NOMO-1 treated with dmso at 0.1 percent for 144 hours (cell line): Measurements from ENCODE around the gene CWH43.
"Not testable (repeated sequence)": the region's sequence is repeated elsewhere in the genome, so short reads cannot be mapped to it uniquely, and the experiment has no call there.

Experiments used
- DNase-seq: peaks from one replicate; lab custom pipeline; 2025; ENCODE audit not compliant: unreplicated experiment; lab: John Stamatoyannopoulos, UW

The CWH43 gene

GRCh38 chr4:49096215-49096614, 110.1 kb downstream of the CWH43 start:
- DNase-seq: not testable (repeated sequence)

- not testable (repeated sequence) for DNase-seq
Observed at GRCh38 chr4:49096627-49097026, 110.6 kb downstream of the CWH43 start.

GRCh38 chr4:49097071-49097470, 111.0 kb downstream of the CWH43 start:
- DNase-seq: not testable (repeated sequence)

DNA sequence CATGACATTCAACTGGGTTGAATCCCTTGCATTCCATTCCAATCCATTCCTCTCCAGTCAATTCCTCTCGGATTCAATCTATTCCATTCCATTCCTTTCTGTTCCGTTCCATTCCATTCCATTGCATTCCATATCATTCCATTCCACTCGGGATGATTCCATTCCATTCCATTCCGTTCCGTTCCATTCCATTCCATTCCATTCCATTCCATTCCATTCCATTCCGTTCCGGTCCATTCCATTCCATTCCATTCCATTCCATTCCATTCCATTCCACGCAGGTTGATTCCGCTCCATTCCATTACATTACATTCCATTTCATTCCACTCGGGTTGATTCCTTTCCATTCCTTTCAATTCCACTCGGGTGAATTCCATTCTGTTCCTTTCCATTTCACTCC, 111.4 kb downstream of the CWH43 start:
- DNase-seq: not testable (repeated sequence)

DNA sequence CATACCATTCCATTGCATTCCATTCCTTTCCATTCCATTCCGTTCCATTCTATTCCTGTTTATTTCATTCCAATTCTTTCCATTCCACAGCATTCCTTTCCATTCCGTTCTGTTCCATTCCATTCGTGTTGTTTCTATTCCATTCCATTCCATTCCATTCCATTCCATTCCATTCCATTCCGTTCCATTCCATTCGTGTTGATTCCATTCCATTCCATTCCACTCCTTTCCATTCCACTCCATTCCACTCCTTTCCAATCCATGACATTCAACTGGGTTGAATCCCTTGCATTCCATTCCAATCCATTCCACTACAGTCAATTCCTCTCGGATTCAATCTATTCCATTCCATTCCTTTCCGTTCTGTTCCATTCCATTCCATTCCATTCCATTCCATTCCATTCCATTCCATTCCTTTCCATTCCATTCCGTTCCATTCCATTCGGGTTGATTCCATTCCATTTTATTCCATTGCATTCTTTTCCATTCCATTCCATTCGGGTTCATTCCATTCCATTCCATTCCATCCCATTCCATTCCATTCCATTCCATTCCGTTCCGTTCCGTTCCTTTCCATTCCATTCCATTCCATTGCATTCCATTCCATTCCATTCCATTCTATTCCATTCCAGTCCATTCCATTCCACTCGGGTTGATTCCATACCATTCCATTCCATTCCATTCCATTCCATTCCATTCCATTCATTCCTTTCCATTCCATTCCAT, 112.1 kb downstream of the CWH43 start:
- not testable (repeated sequence) for DNase-seq

GRCh38 chr4:49099831-49100444, 113.9 kb downstream of the CWH43 start:
- DNase-seq: not testable (repeated sequence)

DNA sequence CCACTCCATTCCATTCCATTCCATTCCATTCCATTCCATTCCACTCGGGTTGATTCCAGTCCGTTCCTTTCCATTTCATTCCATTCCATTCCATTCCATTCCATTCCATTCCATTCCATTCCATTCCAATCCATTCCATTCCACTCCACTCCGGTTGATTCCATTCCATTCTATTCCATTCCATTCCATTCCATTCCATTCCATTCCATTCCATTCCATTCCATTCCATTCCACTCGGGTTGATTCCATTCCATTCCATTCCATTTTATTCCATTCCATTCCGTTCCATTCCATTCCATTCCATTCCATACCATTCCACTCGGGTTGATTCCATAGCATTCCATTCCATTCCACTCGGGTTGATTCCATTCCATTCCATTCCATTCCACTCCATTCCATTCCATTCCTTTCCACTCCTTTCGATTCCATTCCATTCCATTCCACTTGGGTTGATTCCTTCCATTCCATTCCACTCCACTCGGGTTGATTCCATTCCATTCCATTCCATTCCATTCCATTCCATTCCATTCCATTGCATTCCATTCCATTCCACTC, 116.3 kb downstream of the CWH43 start:
- not testable (repeated sequence) for DNase-seq

GRCh38 chr4:49103436-49104136, 117.5 kb downstream of the CWH43 start:
- not testable (repeated sequence) for DNase-seq

DNA sequence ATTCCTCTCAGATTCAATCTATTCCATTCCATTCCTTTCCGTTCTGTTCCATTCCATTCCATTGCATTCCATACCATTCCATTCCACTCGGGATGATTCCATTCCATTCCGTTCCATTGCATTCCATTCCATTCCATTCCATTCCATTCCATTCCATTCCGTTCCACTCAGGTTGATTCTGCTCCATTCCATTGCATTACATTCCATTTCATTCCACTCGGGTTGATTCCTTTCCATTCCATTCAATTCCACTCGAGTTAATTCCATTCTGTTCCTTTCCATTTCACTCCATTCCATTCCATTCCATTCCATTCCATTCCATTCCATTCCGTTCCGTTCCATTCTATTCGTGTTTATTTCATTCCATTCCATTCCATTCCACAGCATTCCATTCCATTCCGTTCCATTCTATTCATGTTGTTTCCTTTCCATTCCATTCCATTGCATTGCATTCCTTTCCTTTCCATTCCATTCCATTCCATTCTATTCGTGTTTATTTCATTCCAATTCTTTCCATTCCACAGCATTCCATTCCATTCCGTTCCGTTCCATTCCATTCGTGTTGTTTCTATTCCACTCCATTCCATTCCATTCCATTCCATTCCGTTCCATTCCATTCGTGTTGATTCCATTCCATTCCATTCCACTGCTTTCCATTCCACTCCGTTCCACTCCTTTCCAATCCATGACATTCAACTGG, 118.3 kb downstream of the CWH43 start:
- DNase-seq: not testable (repeated sequence)

DNA sequence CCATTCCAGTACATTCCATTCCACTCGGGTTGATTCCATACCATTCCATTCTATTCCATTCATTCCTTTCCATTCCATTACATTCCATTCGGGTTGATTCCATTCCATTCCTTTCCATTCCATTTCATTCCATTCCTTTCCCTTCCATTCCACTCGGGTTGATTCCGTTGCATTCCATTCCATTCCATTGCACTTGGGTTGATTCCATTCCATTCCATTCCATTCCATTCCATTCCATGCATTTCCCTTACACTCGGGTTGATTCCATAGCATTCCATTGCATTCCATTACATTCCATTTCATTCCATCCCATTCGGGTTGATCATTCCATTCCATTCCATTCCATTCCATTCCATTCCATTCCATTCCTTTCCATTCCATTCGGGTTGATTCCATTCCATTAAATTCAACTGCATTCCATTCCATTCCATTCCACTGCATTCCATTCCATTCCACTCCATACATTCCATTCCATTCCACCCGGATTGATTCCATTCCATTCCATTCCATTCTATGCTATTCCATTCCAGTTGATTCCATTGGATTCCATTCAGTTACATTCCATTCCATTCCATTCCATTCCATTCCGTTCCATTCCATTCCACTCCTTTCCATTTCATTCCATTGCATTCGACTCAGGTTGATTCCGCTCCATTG, 119.3 kb downstream of the CWH43 start:
- DNase-seq: not testable (repeated sequence)

DNA sequence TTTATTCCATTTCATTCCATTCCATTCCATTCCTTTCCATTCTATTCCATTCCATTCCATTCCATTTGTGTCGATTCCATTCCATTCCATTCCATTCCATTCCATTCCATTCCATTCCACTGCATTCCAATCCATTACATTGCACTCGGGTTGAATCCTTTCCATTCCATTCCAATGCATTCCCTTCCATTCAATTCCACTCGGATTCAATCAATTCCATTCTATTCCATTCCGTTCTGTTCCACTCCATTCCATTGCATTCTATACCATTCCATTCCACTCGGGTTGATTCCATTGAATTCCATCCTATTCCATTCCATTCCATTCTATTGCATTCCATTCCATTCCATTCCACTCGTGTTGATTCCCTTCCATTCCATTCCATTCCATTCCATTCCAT, 121.2 kb downstream of the CWH43 start:
- DNase-seq: not testable (repeated sequence)

- DNase-seq: not testable (repeated sequence)
Observed at GRCh38 chr4:49108183-49108978, 122.3 kb downstream of the CWH43 start.

DNA sequence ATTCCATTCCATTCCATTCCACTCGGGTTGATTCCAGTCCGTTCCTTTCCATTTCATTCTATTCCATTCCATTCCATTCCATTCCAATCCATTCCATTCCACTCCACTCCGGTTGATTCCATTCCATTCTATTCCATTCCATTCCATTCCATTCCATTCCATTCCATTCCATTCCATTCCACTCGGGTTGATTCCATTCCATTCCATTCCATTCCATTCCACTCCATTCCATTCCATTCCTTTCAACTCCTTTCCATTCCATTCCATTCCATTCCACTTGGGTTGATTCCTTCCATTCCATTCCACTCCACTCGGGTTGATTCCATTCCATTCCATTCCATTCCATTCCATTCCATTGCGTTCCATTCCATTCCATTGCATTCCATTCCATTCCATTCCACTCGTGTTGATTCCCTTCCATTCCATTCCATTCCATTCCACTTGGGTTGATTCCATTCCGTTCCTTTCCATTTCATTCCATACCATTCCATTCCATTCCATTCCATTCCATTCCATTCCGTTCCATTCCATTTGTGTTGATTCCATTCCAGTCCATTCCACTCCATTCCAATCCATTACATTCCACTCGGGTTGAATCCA, 123.6 kb downstream of the CWH43 start:
- DNase-seq: not testable (repeated sequence)

DNA sequence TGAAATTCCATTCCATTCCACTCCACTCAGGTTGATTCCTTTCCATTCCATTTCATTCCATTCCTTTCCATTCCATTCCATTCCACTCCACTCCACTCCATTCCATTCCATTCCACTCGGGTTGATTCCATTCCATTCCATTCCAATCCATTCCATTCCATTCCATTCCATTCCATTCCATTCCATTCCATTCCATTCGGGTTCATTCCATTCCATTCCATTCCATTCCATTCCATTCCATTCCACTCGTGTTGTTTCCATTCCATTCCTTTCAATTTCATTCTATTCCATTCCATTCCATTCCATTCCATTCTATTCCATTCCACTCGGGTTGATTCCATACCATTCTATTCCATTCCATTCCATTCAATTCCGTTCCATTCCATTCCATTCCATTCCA, 124.5 kb downstream of the CWH43 start:
- not testable (repeated sequence) for DNase-seq
